Right lobe of liver (tissue), 6 donors: ENCODE measurements around the gene ITPRID1. TPM values are rescaled to one million over a fixed set of nuclear protein-coding genes. Genes with fewer than 3 reads are reported as not detected.
A peak's percentile ranks its signal among the peaks of the same experiment; 100 is the strongest.

ENCODE experiments used
- ATAC-seq, 4 donors: fragments of 200-7000 bp; cut with Tn5 transposase; one replicate each; pipeline ENCODE4 v1.9.1; 2020; ENCODE audit warnings: mild to moderate bottlenecking in 4 of 4, moderate library complexity in 4 of 4
- DNase-seq, 3 donors: peaks; one replicate each; pipeline ENCODE4 v3.0.0-alpha.2; 2020
- H3K27ac ChIP-seq, 3 donors: fragments of 200-600 bp; one replicate each; pipeline ENCODE4 v1.8.0; 2022
- H3K27me3 ChIP-seq, 2 donors: fragments of 200-600 bp; one replicate each; pipeline ENCODE4 v1.8.0; 2022
- H3K36me3 ChIP-seq, 4 donors: fragments of 200-600 bp; sonication (generic) in 1 of 4; one replicate each; pipeline versions ENCODE4 v1.5.1 to v1.8.0; 2017 to 2022; ENCODE audit warnings: control low read depth in 1 of 4
- H3K4me1 ChIP-seq, 4 donors: fragments of 200-600 bp; sonication (generic) in 1 of 4; one replicate each; pipeline versions ENCODE4 v1.5.1 to v1.8.0; 2017 to 2022; ENCODE audit warnings: control low read depth in 1 of 4
- H3K4me3 ChIP-seq, 3 donors: fragments of 200-600 bp; one replicate each; pipeline ENCODE4 v1.8.0; 2022
- H3K9me3 ChIP-seq, 4 donors: fragments of 200-600 bp; sonication (generic) in 1 of 4; one replicate each; pipeline versions ENCODE4 v1.5.1 to v1.8.0; 2017 to 2022; ENCODE audit warnings: control low read depth in 1 of 4
- CTCF ChIP-seq, 4 donors: fragments of 200-600 bp in 3 of 4; fragments of 450-650 bp in 1 of 4; IDR thresholded peaks; one replicate each; pipeline versions ENCODE4 v1.5.1 to v1.8.0; 2016 to 2022; ENCODE audit warnings: antibody characterized with exemption in 4 of 4, mild to moderate bottlenecking in 2 of 4
- POLR2A ChIP-seq: fragments of 450-650 bp; IDR thresholded peaks from one replicate; pipeline ENCODE4 v1.6.1; 2017; ENCODE audit warnings: antibody characterized with exemption, mild to moderate bottlenecking
- WGBS: methylation state at CpG from one replicate; pipeline ENCODE4 v1.1.6; 2018; ENCODE audit warnings: low coverage, low lambda C conversion rate; ENCODE audit not compliant: insufficient coverage; ENCODE audit errors: missing lambda C conversion rate; 5-methylcytosine and 5-hydroxymethylcytosine counted together
- intact Hi-C, 2 donors: fragments of 100-400 bp; cut with DNase I; formaldehyde crosslinking; loops; one replicate each; pipeline versions ENCODE4 v1.11.2 to v1.14.1; 2022
- total RNA-seq, 6 experiments: library from RNA; depleted of rRNA in 2 of 6; stranded (reverse); fragments of >200 nt in 2 of 6; fragmentation: NEBNext Ultra II Directional in 3 of 6; extraction: Animal tissue kit (Norgen Biotek cat#: 25700) in 3 of 6; gene quantifications; one replicate each; pipeline versions ENCODE4 v1.1.0 to v1.2.4, GENCODE V29; 2016 to 2023
- donor health status: DM: no; HTN: yes; CAD: no.
- donor health status: DM: no; HTN: no; CAD: no.
- donor health status: DM: no; HTN: no; CAD: no.
- donor health status: DM: no; HTN: yes; CAD: no.
- donor health status: DM: no; HTN: yes; CAD: no.

The ITPRID1 gene
- total RNA-seq, 6 experiments from 2014 or later: not detected

- DNase-seq (no peak), ATAC-seq (peak in 3 of 4 donors; percentile 24 to 33 (median 27))
- Histone ChIP-seq H3K4me1 (no peaks in the 10 kb centered on the region), H3K4me3 (no peak overlapping the region), H3K27me3 (no peaks in the 10 kb centered on the region), H3K9me3 (no peaks in the 10 kb centered on the region), H3K36me3 (no peaks in the 10 kb centered on the region), H3K27ac (no peak overlapping the region)
- intact Hi-C loops: no loop called here
- WGBS: 37% methylated on average over 6 of the region's 6 CpGs
- TF ChIP-seq POLR2A: no peak
- TF ChIP-seq CTCF (IDR thresholded peaks at IDR 0.05): no peak
Observed at GRCh38 chr7:31478721-31479120, 35.2 kb upstream of the ITPRID1 start.

GRCh38 chr7:31487071-31487470 is 26.8 kb upstream of the ITPRID1 start:
- H3K9me3 ChIP-seq: no peaks in the 10 kb centered on the region
- H3K27ac ChIP-seq: no peak overlapping the region
- ATAC-seq (no peak), DNase-seq (no peak)
- no peaks in the 10 kb centered on the region for H3K27me3 ChIP-seq
- H3K36me3 ChIP-seq: no peaks in the 10 kb centered on the region
- H3K4me1 ChIP-seq: no peaks in the 10 kb centered on the region
- 48% methylated on average over 4 of the region's 6 CpGs for WGBS
- no peak for TF ChIP-seq POLR2A
- no peak for TF ChIP-seq CTCF (IDR thresholded peaks at IDR 0.05)
- intact Hi-C loops: no loop called here
- no peak overlapping the region for H3K4me3 ChIP-seq

- intact Hi-C loops: no loop called here
- TF ChIP-seq POLR2A (no peak), CTCF (IDR thresholded peaks at IDR 0.05) (no peak)
- WGBS: 58% methylated on average over 1 of the region's 1 CpG
- Histone ChIP-seq H3K9me3 (no peaks in the 10 kb centered on the region), H3K4me1 (no peaks in the 10 kb centered on the region), H3K27ac (no peak overlapping the region), H3K27me3 (no peaks in the 10 kb centered on the region), H3K36me3 (no peaks in the 10 kb centered on the region), H3K4me3 (no peak overlapping the region)
- no peak for DNase-seq
- no peak for ATAC-seq
Observed at GRCh38 chr7:31487476-31487875, 26.4 kb upstream of the ITPRID1 start.

- ATAC-seq (peak; percentile 76 to 90 (median 84)), DNase-seq (peak in 2 of 3 donors; percentile 59 to 70)
- Histone ChIP-seq H3K4me3 (no peak overlapping the region), H3K27ac (no peak overlapping the region), H3K36me3 (no peaks in the 10 kb centered on the region), H3K9me3 (no peaks in the 10 kb centered on the region), H3K27me3 (no peaks in the 10 kb centered on the region), H3K4me1 (no peaks in the 10 kb centered on the region)
- intact Hi-C loops: no loop called here
- no peak for TF ChIP-seq POLR2A
- TF ChIP-seq CTCF (IDR thresholded peaks at IDR 0.05): peak; percentile 58 to 74 (median 72)
- 27% methylated on average over 14 of the region's 15 CpGs for WGBS
Observed at GRCh38 chr7:31488562-31489203, 25.2 kb upstream of the ITPRID1 start.
